Measurements from ENCODE around the gene USF1.
"Not testable (repeated sequence)": the region's sequence is repeated elsewhere in the genome, so short reads cannot be mapped to it uniquely, and the experiment has no call there.

USF1 gene

GRCh38 chr1:161076410-161076809 is 30.6 kb upstream of the USF1 start:
- DNase-seq = no peak

- DNase-seq = no peak
Measured at GRCh38 chr1:161074676-161075368, 29.0 kb upstream of the USF1 start.

GRCh38 chr1:161073474-161074121 is 27.8 kb upstream of the USF1 start:
- no peak for DNase-seq

GRCh38 chr1:161072751-161073449 is 27.1 kb upstream of the USF1 start:
- no peak for DNase-seq

GRCh38 chr1:161071886-161072371 is 26.2 kb upstream of the USF1 start:
- DNase-seq = peak; percentile 9 to 28

GRCh38 chr1:161070761-161071160 is 25.0 kb upstream of the USF1 start:
- DNase-seq = no peak

GRCh38 chr1:161069731-161070270 is 24.0 kb upstream of the USF1 start, which contains the start of gene ARHGAP30:
TSS of gene ARHGAP30 (minus strand) at chr1:161069891. CDS start at chr1:161069624, 267 bp downstream.
- DNase-seq = no peak

- DNase-seq = no peak
Measured at GRCh38 chr1:161069241-161069640, 23.5 kb upstream of the USF1 start.

GRCh38 chr1:161068306-161069234 is 22.8 kb upstream of the USF1 start:
- DNase-seq = no peak

- no peak for DNase-seq
Measured at GRCh38 chr1:161066694-161067093, 20.9 kb upstream of the USF1 start.

GRCh38 chr1:161065681-161066080 is 19.9 kb upstream of the USF1 start:
- DNase-seq = not testable (repeated sequence)

- DNase-seq = not testable (repeated sequence)
Measured at GRCh38 chr1:161063936-161064335, 18.2 kb upstream of the USF1 start.

- no peak for DNase-seq
Measured at GRCh38 chr1:161061419-161061818, 15.6 kb upstream of the USF1 start.

- no peak for DNase-seq
Measured at GRCh38 chr1:161059293-161059692, 13.5 kb upstream of the USF1 start.

- DNase-seq = no peak
Measured at GRCh38 chr1:161054805-161055204, 9.0 kb upstream of the USF1 start.

GRCh38 chr1:161054232-161054631 is 8.5 kb upstream of the USF1 start:
- DNase-seq = no peak

GRCh38 chr1:161052899-161053298 is 7.1 kb upstream of the USF1 start:
- DNase-seq = no peak

- DNase-seq = no peak
Measured at GRCh38 chr1:161051219-161051618, 5.4 kb upstream of the USF1 start.

- no peak for DNase-seq
Measured at GRCh38 chr1:161048949-161049722, 3.4 kb upstream of the USF1 start.

- DNase-seq = no peak
Measured at GRCh38 chr1:161047436-161048420, 2.0 kb upstream of the USF1 start.

Measured in NCI-H524 (cell line).